ENCODE data around the gene GLTPD2.

GLTPD2 gene

GRCh38 chr17:4788807-4789700, at the start of gene GLTPD2:
Gene GLTPD2, plus strand, starts transcription at chr17:4788964. Its CDS starts 48 bp downstream, at chr17:4789012.
- DNase-seq: no peak

- peak; percentile 67 for DNase-seq
Measured at GRCh38 chr17:4739122-4740024, 49.4 kb upstream of the GLTPD2 start, which contains the start of the genes CXCL16 and ZMYND15. Gene CXCL16, minus strand, starts transcription at chr17:4739928. Its CDS starts 589 bp downstream, at chr17:4739339. Gene ZMYND15, plus strand, starts transcription at chr17:4739833. Its CDS starts 716 bp downstream, at chr17:4740549.

- no peak for DNase-seq
Measured at GRCh38 chr17:4740025-4740351, 48.8 kb upstream of the GLTPD2 start.

- no peak for DNase-seq
Measured at GRCh38 chr17:4740584-4740983, 48.2 kb upstream of the GLTPD2 start.

GRCh38 chr17:4741544-4741943, 47.2 kb upstream of the GLTPD2 start:
- DNase-seq: no peak

- DNase-seq: no peak
Measured at GRCh38 chr17:4742133-4742532, 46.6 kb upstream of the GLTPD2 start.

GRCh38 chr17:4742629-4743028, 46.1 kb upstream of the GLTPD2 start:
- no peak for DNase-seq

GRCh38 chr17:4743216-4743615, 45.5 kb upstream of the GLTPD2 start:
- no peak for DNase-seq

GRCh38 chr17:4743898-4744297, 44.9 kb upstream of the GLTPD2 start:
- no peak for DNase-seq

GRCh38 chr17:4744999-4745969, 43.5 kb upstream of the GLTPD2 start:
- DNase-seq: no peak

- peak; percentile 72 for DNase-seq
Measured at GRCh38 chr17:4747847-4748246, 40.9 kb upstream of the GLTPD2 start.

- DNase-seq: no peak
Measured at GRCh38 chr17:4748686-4749085, 40.1 kb upstream of the GLTPD2 start.

- no peak for DNase-seq
Measured at GRCh38 chr17:4750606-4751005, 38.2 kb upstream of the GLTPD2 start.

- no peak for DNase-seq
Measured at GRCh38 chr17:4751932-4752331, 36.8 kb upstream of the GLTPD2 start.

- DNase-seq: no peak
Measured at GRCh38 chr17:4753392-4753791, 35.4 kb upstream of the GLTPD2 start.

- DNase-seq: peak; percentile 23
Measured at GRCh38 chr17:4759776-4760236, 29.0 kb upstream of the GLTPD2 start.

- no peak for DNase-seq
Measured at GRCh38 chr17:4764595-4764994, 24.2 kb upstream of the GLTPD2 start.

- DNase-seq: no peak
Measured at GRCh38 chr17:4766201-4766600, 22.6 kb upstream of the GLTPD2 start.

GRCh38 chr17:4766723-4767122, 22.0 kb upstream of the GLTPD2 start:
- DNase-seq: no peak

GRCh38 chr17:4768298-4768697, 20.5 kb upstream of the GLTPD2 start:
- DNase-seq: no peak

- no peak for DNase-seq
Measured at GRCh38 chr17:4769628-4770027, 19.1 kb upstream of the GLTPD2 start.

- DNase-seq: no peak
Measured at GRCh38 chr17:4771519-4772234, 17.1 kb upstream of the GLTPD2 start, which contains the start of gene TM4SF5. Gene TM4SF5, plus strand, starts transcription at chr17:4771886. Its CDS starts 37 bp downstream, at chr17:4771923.
